OCI-LY1 (cell line): ENCODE measurements around the gene PNLIPRP1.

Experiments
- EZH2 ChIP-seq: fragments of 200-600 bp; sonication (generic), shearing (Covaris generic); IDR thresholded peaks from 2 replicates; pipeline ENCODE4 v1.8.0; 2017; ENCODE audit warnings: borderline replicate concordance, mixed run types, mild to moderate bottlenecking, antibody characterized with exemption, low read length, moderate library complexity, mixed read lengths
- TF ChIP-seq, protein P1 (sequence below): fragments of 200-600 bp; sonication (generic), shearing (Covaris generic); IDR thresholded peaks from 2 replicates; pipeline ENCODE4 v1.5.1; 2017; ENCODE audit warnings: mild to moderate bottlenecking, antibody characterized with exemption, low read length, moderate library complexity, mixed read lengths

DNA sequence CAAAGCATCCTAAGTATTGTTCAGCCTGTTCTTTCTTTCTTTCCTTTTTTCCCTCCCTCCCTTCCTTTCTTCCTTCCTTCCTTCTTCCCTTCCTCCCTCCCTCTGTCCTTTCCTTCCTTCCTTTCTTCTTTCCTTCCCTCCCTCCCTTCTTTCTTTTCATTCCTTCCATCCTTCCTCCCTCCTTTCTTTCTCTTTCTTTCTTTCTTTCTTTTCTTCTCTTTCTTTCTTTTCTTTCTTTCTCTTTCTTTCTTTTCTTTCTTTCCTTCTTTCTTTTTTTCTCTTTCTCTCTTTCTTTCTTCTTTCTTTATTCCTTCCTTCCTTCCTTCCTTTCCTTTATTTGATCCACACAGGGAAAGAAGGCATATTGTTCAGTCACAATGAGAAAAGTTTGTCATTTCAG is 23.8 kb upstream of the PNLIPRP1 start:
- TF ChIP-seq EZH2, result no peak
- TF ChIP-seq, protein P1, sequence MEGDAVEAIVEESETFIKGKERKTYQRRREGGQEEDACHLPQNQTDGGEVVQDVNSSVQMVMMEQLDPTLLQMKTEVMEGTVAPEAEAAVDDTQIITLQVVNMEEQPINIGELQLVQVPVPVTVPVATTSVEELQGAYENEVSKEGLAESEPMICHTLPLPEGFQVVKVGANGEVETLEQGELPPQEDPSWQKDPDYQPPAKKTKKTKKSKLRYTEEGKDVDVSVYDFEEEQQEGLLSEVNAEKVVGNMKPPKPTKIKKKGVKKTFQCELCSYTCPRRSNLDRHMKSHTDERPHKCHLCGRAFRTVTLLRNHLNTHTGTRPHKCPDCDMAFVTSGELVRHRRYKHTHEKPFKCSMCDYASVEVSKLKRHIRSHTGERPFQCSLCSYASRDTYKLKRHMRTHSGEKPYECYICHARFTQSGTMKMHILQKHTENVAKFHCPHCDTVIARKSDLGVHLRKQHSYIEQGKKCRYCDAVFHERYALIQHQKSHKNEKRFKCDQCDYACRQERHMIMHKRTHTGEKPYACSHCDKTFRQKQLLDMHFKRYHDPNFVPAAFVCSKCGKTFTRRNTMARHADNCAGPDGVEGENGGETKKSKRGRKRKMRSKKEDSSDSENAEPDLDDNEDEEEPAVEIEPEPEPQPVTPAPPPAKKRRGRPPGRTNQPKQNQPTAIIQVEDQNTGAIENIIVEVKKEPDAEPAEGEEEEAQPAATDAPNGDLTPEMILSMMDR, result no peak
